Measurements from ENCODE around the gene CDKAL1.

DNA sequence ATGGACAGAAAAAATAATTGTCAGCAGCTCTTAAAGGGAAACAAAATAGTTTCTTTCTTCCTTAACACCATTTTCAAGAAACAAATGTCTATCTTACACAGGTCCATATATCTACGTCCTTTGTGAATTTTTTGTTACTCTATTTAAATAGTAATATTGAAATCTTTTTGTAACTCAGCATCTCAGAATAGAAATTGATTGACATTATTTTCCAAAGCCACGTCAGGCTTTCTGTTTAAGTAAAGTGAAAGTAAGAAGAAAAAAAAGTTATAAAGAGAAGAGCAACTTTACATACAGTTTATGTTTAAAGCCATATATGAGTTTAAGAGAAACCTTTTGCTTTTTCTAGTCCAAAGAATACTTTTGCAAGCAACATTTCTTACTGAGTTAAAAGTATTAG, 656.4 kb downstream of the CDKAL1 start:
- no peak for TF ChIP-seq CTCF (IDR thresholded peaks at IDR 0.05)
- no peak for TF ChIP-seq POLR2A (IDR thresholded peaks at IDR 0.05)
